Fibroblast of skin of left quadriceps (primary cell): ENCODE results near the gene SNX27.
"Not testable (repeated sequence)": the region's sequence is repeated elsewhere in the genome, so short reads cannot be mapped to it uniquely, and the experiment has no call there.

Experiments
- DNase-seq, 2 experiments: peaks; one replicate each; pipeline ENCODE4 v3.0.0-alpha.2; 2013; ENCODE audit warnings: low read depth in 2 of 2

The SNX27 gene

DNA sequence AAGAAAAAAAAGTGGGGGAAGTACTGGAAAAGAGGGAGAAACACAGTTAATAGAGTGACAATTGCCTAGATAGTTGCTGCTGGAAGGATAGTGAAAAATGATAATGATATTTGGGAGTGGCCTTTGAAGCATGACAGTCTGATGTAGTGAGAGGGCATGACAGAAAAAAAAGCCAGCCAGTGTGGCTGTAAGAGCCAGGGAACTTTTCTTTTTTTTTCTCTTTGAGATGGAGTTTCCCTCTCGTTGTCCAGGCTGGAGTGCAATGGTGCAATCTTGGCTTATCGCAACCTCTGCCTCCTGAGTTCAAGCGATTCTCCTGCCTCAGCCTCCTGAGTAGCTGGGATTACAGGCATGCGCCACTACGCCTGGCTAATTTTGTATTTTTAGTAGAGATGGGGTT, 9.3 kb upstream of the SNX27 start:
- DNase-seq, result not testable (repeated sequence)

DNA sequence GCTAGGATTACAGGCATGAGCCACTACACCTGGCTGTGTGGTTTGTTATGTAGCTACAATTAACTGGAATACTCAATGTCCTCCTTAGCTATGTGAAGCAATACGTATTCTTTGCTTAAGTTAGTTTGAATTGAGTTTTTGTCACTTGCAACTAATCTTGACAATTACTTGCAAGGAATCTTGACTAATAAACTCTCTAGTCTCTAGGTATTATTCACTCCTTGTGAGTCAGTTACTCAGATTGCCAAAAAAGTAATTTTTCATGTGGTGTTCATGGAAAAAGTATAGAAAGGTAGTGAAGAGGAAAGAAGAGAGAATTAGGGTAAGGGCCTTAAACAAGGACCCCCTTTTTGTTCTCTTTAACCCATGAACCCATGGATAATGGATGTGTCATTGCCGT, 7.6 kb upstream of the SNX27 start:
- DNase-seq, result no peak

DNA sequence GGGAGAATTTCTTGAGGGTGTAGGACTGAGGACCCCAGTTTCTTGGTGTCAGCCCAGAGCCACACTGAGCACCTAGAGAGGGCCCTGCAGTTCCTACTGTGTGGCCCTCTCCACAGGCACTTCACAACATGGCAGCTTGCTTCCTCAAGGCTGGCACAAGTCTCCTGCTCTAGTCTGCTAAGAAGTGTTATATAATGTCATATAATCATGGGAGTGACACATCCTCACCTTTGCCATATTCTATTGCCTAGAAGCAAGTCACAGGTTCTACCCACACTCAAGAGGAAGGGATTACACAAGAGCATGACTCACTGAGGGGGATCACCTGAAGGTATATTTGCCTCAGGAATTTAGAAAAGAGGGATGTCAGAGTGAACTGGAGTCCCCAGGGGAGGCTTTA, 5.5 kb upstream of the SNX27 start:
- DNase-seq, result no peak

DNA sequence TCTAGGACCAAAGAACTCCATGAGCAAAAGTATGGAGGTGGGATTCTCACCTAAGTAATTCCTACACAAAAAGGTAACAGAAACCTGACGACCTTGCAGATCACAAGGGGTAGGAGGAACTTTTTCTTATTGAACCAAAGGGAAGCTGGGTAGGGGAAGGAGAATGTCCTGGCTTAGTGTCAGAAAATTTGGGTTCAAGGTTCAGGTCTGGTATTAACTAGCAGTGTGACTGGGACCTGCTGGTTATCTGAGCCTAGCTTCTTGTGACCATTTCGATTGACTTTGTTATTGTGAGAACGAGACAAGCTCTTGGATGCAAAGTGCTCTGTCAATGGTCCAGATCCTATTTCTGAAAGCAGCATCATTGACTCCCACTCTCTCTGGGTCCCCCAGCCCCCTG, 5.0 kb upstream of the SNX27 start:
- no peak for DNase-seq

DNA sequence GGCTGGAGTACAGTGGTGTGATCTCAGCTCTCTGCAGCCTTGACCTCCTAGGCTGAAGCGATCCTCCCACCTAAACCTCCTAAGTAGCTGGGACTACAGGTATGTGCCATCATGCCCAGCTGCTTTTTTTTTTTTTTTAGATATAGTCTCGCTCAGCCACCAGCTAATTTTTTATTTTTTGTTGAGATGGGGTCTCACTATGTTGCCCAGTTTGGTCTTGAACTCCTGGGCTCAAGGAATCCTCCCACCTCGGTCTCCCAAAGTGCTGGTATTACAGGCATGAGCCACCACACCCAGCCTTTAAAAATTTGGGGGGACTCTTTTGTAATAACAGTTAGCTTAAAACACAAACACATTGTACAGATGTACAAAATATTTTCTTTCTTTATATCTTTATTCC, 1.7 kb upstream of the SNX27 start:
- DNase-seq, result no peak

DNA sequence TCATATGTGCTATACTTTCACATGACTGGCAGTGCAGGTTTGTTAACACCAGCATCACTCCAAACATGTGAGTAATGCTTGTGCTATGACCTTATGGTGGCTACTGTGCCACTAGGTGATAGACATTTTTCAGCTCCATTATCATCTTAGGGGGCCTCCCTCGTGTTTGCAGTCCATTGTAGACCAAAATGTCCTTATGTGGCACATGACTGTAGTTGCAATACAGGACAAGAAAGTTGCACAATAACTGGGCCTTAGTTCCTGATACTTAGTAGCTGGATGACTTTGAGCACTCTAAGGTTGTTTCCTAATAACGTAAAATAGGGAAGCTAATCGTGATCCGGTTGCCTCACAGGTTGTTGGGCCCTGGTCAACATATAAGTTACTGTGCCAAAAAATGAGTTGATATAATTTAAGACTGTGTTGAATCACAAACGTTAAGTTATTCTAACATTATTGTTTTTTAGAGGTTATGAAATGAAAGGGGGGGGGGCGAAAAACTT, 511 bp upstream of the SNX27 start:
- DNase-seq, result no peak

DNA sequence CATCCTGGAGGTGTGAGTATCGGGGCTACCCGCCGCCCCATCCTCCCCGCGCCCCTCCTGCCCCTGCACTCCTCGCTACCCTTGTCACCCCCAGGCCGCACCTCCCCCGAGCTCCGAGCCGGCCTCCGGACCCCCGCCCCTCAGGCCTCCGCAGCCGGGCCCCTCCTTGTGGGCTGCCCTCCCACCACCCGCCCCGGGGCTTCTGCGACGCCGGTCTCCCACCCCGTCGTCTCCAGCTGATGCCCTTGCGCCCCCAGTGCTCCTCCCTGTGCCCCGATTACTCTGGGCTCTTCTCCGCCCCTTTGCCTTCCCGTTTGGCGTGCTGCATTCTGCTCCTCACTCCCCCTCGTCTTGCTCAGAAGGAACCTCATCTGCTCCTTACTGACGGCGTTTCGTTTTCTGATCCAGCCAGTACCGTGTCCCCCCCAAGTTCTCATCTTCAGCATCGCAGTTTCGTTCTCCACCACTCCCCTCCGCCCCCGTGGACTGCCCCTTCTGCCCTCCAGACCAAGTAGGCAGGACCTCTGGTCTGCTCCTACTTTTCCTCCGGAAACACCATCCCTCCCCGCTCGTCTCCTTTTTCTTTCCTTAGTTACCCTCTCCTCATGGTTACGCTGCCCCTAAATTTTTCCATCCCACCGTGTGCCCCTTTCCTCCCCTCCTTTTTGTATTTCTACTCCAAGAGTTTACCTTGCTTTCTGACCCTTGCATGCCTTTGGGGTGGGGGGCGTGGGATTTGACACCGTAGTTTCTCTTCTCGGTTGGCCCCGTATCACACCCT, 841 bp downstream of the SNX27 start:
- DNase-seq, result no peak

DNA sequence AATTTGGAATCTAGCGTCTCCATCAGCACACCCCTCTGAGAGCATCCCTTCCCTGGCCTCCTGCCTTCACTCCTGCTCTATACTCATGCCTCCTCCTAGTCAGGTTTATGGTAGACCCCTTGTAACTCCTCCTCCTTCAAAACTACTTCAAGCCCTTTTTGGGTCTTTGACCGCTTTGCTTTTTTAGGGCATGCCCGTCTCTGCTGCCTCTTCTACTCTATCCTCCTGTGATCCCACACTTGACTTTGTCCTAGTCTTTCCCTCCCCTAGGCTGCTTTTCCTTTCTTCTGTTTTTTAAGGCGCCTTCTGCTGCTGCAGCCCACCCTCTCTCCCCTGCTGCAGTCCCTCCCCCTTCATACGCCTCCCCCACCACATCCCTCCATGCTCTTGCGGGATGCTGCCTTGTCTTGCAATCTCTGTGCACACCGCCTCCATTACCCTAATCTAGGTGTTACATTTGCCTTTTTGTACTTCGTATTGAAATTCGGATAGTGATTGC, 1.5 kb downstream of the SNX27 start:
- DNase-seq, result no peak

DNA sequence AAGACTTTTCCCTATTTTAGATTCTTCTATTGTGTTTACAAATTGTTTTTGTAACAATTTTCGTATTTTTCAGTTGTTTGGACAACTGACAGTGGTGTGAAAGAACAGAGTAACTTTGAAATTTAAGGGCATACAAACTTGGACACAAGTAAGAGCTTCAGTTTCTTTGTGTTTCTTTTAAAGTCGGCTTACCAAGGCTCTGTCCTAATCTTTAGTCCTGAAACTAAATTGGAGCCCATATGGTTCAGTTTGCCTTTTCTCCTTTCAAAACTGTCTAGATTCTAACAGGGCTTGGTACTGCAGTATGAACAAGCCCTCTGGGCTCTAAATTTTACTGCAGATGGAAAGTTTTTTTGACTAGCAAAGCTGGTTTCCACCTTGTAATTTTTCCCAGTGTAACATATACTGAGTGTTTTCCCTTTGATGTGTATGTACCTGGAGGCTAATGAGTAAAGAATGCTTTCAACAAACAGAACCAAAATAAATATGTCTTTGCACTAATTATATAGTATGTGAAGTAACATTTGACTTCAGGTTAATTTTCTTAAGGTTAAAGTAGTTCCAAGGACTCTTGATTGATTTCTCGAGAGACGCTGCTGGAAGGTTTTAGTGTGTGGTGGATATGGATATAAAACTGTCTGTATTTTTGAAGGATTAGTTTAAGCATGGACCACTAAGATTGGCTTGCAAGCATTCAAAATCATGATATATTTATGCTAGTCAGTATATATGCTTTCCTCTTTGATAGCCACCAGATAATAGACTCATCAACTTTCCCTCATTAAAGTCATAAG, 4.1 kb downstream of the SNX27 start:
- DNase-seq, result no peak

DNA sequence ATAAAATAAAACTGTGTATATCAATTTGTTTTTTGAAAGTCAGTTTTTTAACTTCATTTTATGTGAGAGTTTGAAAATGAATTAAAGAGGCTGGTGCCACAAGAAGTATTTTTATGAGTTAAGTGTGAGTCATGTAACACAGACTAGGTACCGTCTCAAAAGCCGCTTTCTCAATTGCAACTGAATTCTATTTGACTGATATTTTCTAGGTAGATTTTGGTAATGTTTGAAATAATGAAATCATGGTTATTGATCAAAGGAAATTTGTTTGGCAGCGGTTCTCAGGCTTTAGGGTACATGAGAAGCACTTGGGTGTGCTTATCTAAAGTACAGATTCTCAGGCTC, 4.6 kb downstream of the SNX27 start:
- no peak for DNase-seq

DNA sequence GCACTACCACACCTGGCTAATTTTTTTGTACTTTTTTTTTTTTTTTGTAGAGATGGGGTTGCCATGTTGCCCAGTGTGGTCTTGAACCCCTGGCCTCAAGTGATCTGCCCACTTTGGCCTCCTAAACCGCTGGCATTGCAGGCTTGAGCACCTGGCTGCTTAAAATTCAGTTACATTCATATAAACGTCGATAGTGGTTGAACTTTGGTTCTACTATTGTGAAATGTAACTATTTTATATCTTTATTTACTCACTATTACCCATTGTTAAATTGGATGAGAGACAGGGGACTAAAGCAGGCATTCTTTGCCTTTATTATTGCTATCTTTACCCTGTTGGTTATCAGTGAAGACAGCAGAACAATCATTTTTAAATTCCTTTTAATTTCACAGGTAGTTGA, 6.2 kb downstream of the SNX27 start:
- no peak for DNase-seq

DNA sequence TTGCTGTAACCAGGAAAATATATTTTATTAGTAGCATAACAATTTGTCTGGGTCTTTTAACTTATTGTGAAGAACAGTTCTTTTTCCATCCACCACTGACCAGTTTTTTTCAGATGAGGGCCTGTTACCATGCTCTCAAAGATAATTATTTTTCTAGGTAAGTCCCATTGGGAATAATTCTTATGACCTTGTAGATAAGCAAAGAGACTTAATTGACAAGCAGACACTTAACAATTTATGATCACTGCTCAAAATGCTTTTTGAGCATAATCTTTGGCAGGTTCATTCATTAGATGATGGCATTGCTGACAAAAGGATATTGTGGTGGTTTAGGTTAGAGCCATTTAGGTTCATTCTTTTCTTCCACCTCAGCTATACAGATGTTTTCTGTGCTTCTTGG, 6.6 kb downstream of the SNX27 start:
- no peak for DNase-seq

DNA sequence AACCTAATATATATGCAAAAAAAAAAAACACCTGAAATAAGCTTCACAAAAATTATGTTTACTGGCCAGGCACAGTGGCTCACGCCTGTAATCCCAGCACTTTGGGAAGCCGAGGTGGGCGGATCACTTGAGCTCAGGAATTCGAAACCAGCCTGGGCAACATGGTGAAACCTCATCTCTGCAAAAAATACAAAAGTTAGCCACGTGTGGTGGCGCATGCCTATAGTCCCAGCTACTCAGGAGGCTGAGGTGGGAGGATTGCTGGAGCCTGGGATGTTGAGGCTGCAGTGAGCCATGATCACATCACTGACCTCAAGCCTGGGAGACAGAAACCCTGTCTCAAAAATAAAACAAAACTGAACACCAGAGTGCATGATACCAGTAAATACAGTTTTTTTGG, 7.1 kb downstream of the SNX27 start:
- DNase-seq, result not testable (repeated sequence)

DNA sequence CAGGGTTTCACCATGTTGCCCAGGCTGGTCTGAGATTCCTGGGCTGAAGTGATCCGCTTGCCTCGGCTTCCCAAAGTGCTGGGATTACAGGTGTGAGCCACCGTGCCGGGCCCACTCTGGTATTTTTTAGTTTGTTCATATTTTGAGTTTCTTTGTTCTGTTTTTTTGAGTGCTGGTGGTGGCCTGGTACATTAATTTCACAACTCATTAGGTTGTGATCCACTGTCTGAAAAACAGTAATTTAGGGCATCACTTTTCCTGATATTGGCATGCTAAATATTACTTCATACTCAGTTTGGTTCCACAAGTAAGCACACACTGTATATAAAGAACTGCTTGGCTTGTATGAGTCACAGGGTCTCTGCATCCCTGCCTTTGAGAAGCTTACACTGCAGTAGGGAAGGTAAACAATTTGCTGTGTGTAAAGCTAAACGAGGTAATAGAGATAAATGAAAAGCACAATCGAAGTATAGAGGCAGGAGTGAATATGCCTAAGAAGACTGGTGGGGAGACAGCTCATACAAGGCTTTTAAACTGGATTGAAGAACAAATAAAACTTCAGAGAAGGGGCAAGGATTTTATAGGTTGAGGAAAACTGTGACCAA, 7.7 kb downstream of the SNX27 start:
- no peak for DNase-seq

DNA sequence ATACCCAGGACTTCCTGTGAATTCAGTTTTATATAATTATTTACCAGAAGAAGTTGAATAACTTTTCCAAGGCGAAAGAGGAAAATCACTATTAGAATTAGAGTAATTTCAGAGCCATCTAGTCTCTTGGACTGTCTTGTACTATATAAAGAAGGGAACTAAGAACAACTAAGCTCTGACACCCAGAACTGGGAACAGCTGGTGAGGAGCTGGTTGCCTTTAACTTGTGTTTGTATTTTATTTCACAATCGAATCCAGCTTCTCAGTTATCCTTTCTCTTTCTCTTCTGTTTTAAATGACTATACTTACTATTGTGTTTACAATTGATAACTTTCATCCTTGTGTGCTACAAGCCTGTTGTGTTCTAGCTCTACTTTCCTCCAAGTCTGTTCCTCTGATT, 8.4 kb downstream of the SNX27 start:
- no peak for DNase-seq

DNA sequence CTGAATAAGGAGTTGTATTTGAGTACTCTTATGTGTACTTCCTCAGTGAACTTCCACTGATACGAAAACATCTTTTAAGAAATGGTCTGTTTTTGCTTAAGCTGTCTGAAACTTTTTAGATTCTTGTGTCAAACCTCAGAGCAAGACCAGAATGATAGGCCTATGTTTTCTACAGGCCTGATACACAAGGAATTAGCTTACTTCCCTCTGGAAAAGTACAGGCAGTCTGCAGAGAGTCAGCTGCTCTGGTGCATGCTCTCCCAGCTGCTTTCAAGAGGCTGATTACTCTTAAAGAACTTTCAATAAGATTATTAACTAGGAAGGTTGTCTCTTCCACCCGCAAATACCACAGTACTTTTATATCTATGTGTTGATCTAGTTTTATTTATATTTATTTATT, 9.5 kb downstream of the SNX27 start:
- DNase-seq, result no peak

DNA sequence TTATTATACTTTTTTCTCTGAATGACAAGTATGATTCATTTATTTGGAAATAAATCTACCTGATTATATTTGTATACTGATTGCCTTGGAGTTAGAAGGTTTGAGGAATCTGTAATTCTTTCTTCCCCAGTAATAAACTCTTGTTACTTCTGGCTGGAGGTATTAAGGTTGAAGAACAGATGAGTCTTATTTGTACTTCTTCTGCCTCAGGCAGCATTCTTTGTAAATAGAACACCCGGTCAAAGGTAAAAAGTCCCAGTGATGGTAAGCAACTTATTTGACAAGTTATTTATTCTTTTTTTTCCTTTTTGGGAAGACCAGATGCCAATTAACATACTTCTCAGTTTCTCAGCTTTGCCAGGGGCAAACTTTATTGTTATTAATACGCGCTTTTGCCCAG, 12.9 kb downstream of the SNX27 start:
- no peak for DNase-seq

DNA sequence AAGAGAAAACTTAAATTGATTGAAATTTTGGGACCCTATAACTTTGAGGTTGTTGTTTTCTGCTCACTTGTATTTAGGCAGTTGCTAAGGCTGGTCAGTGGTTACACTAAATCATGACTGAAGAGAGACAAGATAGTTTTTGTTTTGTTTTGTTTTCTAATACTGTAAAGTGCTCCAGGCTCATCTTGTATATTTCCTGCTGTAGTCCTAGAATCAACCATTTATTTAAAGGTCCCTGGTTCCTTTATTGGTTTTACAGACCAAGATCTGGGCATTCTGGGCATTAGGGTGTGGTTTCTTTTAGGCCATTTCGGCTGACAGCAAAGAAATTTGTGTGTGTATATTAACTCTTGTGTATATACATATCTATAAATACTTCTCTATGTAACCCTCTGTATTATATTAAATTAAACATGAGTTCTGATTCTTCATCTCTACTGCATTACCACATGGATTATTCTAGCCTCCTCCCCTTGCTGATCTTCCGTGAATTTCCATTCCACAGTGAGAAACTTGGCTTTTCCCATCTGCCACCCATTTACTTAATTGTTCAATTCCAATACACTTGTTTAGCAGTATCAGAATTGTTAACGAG, 15.0 kb downstream of the SNX27 start:
- no peak for DNase-seq

DNA sequence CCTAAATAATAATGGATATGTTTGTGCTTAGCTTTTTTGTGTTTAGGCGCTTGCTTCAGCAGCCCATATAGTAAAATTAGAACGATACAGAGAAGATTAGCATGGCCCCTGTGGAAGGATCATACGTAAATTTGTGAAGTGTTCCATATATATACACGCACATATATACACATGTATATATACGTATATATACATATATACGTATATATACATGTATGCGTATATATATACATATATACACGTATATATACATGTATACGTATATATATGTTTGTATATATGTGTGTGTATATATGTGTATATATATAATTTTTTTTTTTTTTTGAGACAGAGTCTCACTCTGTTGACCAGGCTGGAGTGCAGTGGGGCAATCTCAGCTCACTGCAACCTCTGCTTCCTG, 17.4 kb downstream of the SNX27 start:
- DNase-seq, result no peak

DNA sequence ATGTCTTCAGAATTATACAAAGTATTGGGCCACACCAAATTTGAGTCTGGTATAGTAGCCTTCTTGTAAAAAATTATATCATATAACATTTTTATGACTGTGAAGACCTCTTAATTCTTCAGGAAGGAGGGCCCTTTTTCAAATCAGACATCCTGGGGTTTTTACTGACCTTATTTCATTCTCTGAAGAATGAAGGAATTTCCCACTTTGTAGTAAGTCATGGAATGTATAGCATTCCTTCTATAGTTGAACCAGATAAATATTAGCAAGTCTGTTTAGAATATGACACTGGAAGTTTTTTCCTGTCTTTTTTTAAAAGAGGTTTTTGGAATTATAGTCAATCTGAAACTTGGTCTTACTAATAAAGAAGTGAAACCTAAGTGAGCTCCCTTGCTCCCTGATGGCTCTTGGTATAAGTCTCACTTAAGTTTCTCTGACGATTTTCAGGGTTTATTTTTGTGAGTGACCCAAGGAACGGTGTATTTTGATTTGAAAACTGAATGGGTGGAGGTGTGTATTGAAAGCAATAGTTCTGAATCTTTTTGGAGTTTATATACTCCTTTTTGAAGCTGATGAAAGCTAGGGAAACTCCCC, 23.7 kb downstream of the SNX27 start:
- DNase-seq, result no peak

DNA sequence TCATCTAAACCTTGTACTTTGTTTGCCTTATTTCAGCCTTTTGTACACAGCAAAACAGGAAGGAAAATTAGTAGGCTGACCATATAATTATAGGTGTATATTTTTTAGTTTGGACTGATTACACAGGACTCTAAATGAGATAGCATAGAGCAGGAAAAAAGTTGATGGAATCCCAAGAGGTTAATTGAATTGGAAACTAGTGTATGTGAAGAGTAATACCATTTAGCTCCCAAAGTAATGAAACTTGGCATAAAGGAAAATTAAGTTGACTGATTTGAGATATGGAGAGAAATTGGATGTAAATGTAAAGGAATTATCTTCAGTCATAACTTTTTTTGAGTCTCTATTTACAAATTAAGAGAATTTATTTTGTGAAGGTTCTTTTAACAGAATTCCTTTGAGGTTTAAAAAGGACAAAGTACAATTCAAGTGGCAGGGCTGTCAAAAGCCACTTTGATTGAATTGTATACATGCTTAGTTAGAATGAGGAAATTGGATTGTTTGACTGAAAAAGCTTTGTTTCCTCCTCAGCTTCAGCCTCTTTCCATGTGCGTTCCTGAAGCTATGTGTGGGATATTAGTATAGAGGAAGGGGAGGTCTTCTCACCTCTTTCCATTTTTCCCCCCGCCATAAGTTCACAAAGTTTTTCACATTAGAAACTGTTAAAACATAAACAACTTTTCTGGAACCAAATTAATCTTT, 26.4 kb downstream of the SNX27 start:
- DNase-seq, result no peak
